K562 (cell line): ENCODE data around the gene ALDH3A2. TPM values are rescaled to one million over a fixed set of nuclear protein-coding genes. Genes with fewer than 3 reads are reported as not detected.

ENCODE experiments used
- ATAC-seq: fragments of 200-7000 bp; cut with Tn5 transposase; 3 replicates; pipeline ENCODE4 v1.9.1; 2020; ENCODE audit warnings: moderate library complexity
- BruUV-seq: library from RNA; stranded (reverse); fragments of 400-500 nt; replicated peaks from 2 replicates; lab custom pipeline; 2021; lab: Mats Ljungman, UMichigan
- CTCF ChIA-PET: fragments of 300-600 bp; formaldehyde crosslinking; extraction: SDS; loops from one replicate; lab custom pipeline; 2021; ENCODE audit warnings: low intra/inter-chr PET ratio; lab: Yijun Ruan, JAX
- POLR2A ChIA-PET: fragments of 300-600, 350-650 bp; sonication (Branson Sonifier 250); formaldehyde crosslinking; extraction: SDS; loops from one replicate; lab custom pipeline; 2021; ENCODE audit warnings: antibody characterized with exemption, inconsistent platforms; lab: Yijun Ruan, JAX
- DNase-seq, 4 experiments: peaks; one replicate each; pipeline versions ENCODE4 v3.0.0 to v3.0.0-alpha.2; 2011 to 2018; ENCODE audit warnings: low spot score in 3 of 4, mixed read lengths in 3 of 4; ENCODE audit errors: extremely low read depth in 1 of 4
- FAIRE-seq: peaks from 2 replicates; lab custom pipeline; 2011; peaks lifted over from hg19 to GRCh38; lab: Jason Lieb, UNC
- H2AFZ ChIP-seq: 2 replicates; pipeline ENCODE4 v1.6.0; 2011; ENCODE audit warnings: low read depth, low read length, control low read depth, inconsistent platforms
- H3K27ac ChIP-seq: fragments of 200-600 bp; 3 replicates; pipeline ENCODE4 v1.8.0; 2011; ENCODE audit warnings: low read depth, mild to moderate bottlenecking, control low read depth, inconsistent platforms, low read length, moderate library complexity, mixed read lengths; ENCODE audit errors: extremely low read depth
- H3K27me3 ChIP-seq, 2 experiments: fragments of 300-600 bp in 1 of 2; 2 replicates in 1 of 2; 3 replicates in 1 of 2; pipeline versions ENCODE4 v1.6.0 to v1.8.0; 2011; ENCODE audit warnings: inconsistent platforms in 2 of 2, low read length in 2 of 2, mild to moderate bottlenecking in 1 of 2, mixed read lengths in 1 of 2, moderate library complexity in 1 of 2; ENCODE audit not compliant: control insufficient read depth in 2 of 2, insufficient read depth in 2 of 2
- H3K36me3 ChIP-seq: fragments of 300-600 bp; 3 replicates; pipeline ENCODE4 v1.8.0; 2011; ENCODE audit warnings: mild to moderate bottlenecking, low read length, inconsistent platforms; ENCODE audit not compliant: control insufficient read depth, insufficient read depth
- H3K4me1 ChIP-seq, 2 experiments: fragments of 200-600 bp in 1 of 2; replicated peaks in 1 of 2; 2 replicates in 1 of 2; 3 replicates in 1 of 2; pipeline versions ENCODE4 v1.5.1 to v1.8.0; 2011; ENCODE audit warnings: inconsistent platforms in 2 of 2, low read length in 2 of 2, mild to moderate bottlenecking in 1 of 2, mixed read lengths in 1 of 2, moderate library complexity in 1 of 2; ENCODE audit not compliant: control insufficient read depth in 2 of 2, insufficient read depth in 2 of 2
- H3K4me2 ChIP-seq: 2 replicates; pipeline ENCODE4 v1.6.1; 2011; ENCODE audit warnings: low read length, control low read depth, inconsistent platforms, mixed read lengths; ENCODE audit not compliant: insufficient read depth
- H3K4me3 ChIP-seq: fragments of 200-600 bp; sonication (generic), shearing (Covaris generic); 2 replicates; pipeline ENCODE4 v1.5.1; 2016; ENCODE audit warnings: control low read depth, inconsistent platforms
- H3K79me2 ChIP-seq: fragments of 200-600 bp; 3 replicates; pipeline ENCODE4 v1.8.0; 2011; ENCODE audit warnings: low read length, inconsistent platforms; ENCODE audit not compliant: control insufficient read depth, insufficient read depth
- H3K9ac ChIP-seq, 2 experiments: 2 replicates each; pipeline versions ENCODE4 v1.6.0 to v1.6.1; 2011; ENCODE audit warnings: low read depth in 2 of 2, low read length in 2 of 2, control low read depth in 1 of 2, inconsistent platforms in 1 of 2, mild to moderate bottlenecking in 1 of 2, mixed read lengths in 1 of 2; ENCODE audit not compliant: insufficient read depth in 1 of 2
- H3K9me1 ChIP-seq: one replicate; pipeline ENCODE4 v1.6.0; 2011; ENCODE audit warnings: inconsistent platforms, mild to moderate bottlenecking, low read length, moderate library complexity; ENCODE audit not compliant: control insufficient read depth, insufficient read depth
- H3K9me3 ChIP-seq: replicated peaks from 2 replicates; pipeline ENCODE4 v1.5.1; 2011; ENCODE audit warnings: low read depth, low read length, inconsistent platforms; ENCODE audit not compliant: control insufficient read depth, insufficient read depth
- H4K20me1 ChIP-seq: replicated peaks from 2 replicates; pipeline ENCODE4 v1.6.1; 2011; ENCODE audit warnings: low read length, inconsistent platforms, mixed read lengths; ENCODE audit not compliant: control insufficient read depth, insufficient read depth
- GATA2 ChIP-seq: sonication (generic); formaldehyde crosslinking; IDR thresholded peaks from 2 replicates; pipeline ENCODE4 v1.4.0; 2020; ENCODE audit warnings: mild to moderate bottlenecking, missing genetic modification reagents
- GATAD2B ChIP-seq: fragments of 450-650 bp; IDR thresholded peaks from 2 replicates; pipeline ENCODE4 v1.6.1; 2017; ENCODE audit warnings: mild to moderate bottlenecking, borderline replicate concordance
- SMC3 ChIP-seq: conservative IDR thresholded peaks from 2 replicates; pipeline ENCODE4 v1.6.1; 2011; ENCODE audit warnings: low read depth, low read length, improper control_type of control experiment; ENCODE audit not compliant: insufficient read depth
- TAL1 ChIP-seq: fragments of 450-650 bp; IDR thresholded peaks from 2 replicates; pipeline ENCODE4 v1.6.1; 2016; ENCODE audit warnings: mild to moderate bottlenecking
- ZKSCAN8 ChIP-seq: fragments of 200-800 bp; sonication (Bioruptor generic); IDR thresholded peaks from 2 replicates; pipeline ENCODE4 v1.6.1; 2016; ENCODE audit warnings: missing genetic modification characterization, missing compliant biosample characterization
- ZNF76 ChIP-seq: fragments of 250-450 bp; sonication (Bioruptor Pico); IDR thresholded peaks from 2 replicates; pipeline ENCODE4 v1.4.0; 2020; ENCODE audit warnings: mild to moderate bottlenecking, moderate library complexity, borderline replicate concordance
- WGBS: fragments of 100-300 bp; shearing (Covaris generic); methylation state at CpG from one replicate; pipeline ENCODE4 v1.1.6; 2016; ENCODE audit warnings: low coverage, mixed read lengths; ENCODE audit not compliant: insufficient coverage; ENCODE audit errors: missing lambda C conversion rate; 5-methylcytosine and 5-hydroxymethylcytosine counted together
- in situ Hi-C: fragments of 300-500 bp; cut with MboI; formaldehyde crosslinking; loops from 4 replicates; pipeline ENCODE4 v1.15.0; 2018; ENCODE audit warnings: inconsistent platforms, mixed read lengths
- intact Hi-C: fragments of 100-400 bp; cut with micrococcal nuclease; formaldehyde crosslinking; loops from 2 replicates; pipeline ENCODE4 v1.14.2; 2022
- polyA plus RNA-seq, 8 experiments: library from polyadenylated mRNA; depleted of rRNA in 4 of 8; stranded (reverse) in 5 of 8; unstranded in 3 of 8; fragments of >200 nt; fragmentation: Nextera tagmentation in 2 of 8; fragmentation: Illumina TruSeq in 1 of 8; extraction: Ambion mirVana in 2 of 8; extraction: Trizol in 1 of 8; gene quantifications; 2 replicates each; pipeline versions ENCODE4 v1.2.1 to v1.2.3, GENCODE V29; 2011 to 2014; ENCODE audit warnings: inconsistent platforms in 1 of 8, missing spikeins in 1 of 8
- total RNA-seq, 7 experiments: library from RNA; depleted of rRNA in 6 of 7; stranded (reverse); fragments of >200 nt in 6 of 7; fragmentation: Illumina TruSeq in 2 of 7; extraction: Trizol in 2 of 7; gene quantifications; 2 replicates each; pipeline versions ENCODE4 v1.2.1 to v1.2.3, GENCODE V29; 2011 to 2021; ENCODE audit warnings: low replicate concordance in 1 of 7
- TF ChIP-seq, protein P1 (sequence below): fragments of 150-350 bp; IDR thresholded peaks from 2 replicates; pipeline ENCODE4 v1.6.1; 2014; ENCODE audit warnings: low read depth, mild to moderate bottlenecking, low read length, borderline replicate concordance
- TF ChIP-seq, protein P2 (sequence below): sonication (generic); formaldehyde crosslinking; IDR thresholded peaks from 2 replicates; pipeline ENCODE4 v1.8.0; 2022; ENCODE audit warnings: mild to moderate bottlenecking, missing genetic modification reagents

Gene ALDH3A2
- total and polyA plus RNA-seq, 9 of the 15 experiments (the other 6 are each of a cell fraction or from before 2014, with no cell fraction given), result 0.01 to 0.78 (median 0.12) TPM; not detected in 5

DNA sequence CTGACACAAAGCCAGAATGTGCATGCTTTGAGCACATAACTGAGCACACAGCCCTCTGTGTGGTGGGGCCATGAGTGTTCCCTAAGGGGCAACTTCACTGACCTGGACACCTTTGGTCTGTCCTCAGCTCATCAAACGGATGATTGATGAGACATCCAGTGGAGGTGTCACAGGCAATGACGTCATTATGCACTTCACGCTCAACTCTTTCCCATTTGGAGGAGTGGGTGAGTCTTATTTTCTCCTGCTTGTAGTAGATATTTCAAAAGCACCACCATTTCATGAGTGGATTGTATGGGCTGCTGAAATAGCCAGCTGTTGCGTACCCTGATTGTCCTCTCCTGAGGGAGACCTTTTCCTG is 16.2 kb downstream of the ALDH3A2 start:
- WGBS, result 3% methylated on average over 4 of the region's 4 CpGs
- no TSS peak for BruUV-seq
- Histone ChIP-seq H3K27ac (no peak overlapping the region), H3K4me1 (no peaks in the 10 kb centered on the region), H3K9me1 (no peaks in the 10 kb centered on the region), H2AFZ (no peak overlapping the region), H3K36me3 (no peaks in the 10 kb centered on the region), H3K9me3 (no peaks in the 10 kb centered on the region), H4K20me1 (no peaks in the 10 kb centered on the region), H3K4me3 (no peak overlapping the region), H3K4me2 (no peak overlapping the region), H3K79me2 (no peaks in the 10 kb centered on the region), H3K9ac (no peak overlapping the region), H3K27me3 (no peaks in the 10 kb centered on the region; a peak in 1 of 5 replicates)
- ATAC-seq, result no peak
- no peak for FAIRE-seq
- ChIA-PET POLR2A (no interaction called here), CTCF (no interaction called here)
- intact Hi-C loops, result no loop called here
- in situ Hi-C loops, result no loop called here
- DNase-seq, result no peak
- TF ChIP-seq, protein P1, sequence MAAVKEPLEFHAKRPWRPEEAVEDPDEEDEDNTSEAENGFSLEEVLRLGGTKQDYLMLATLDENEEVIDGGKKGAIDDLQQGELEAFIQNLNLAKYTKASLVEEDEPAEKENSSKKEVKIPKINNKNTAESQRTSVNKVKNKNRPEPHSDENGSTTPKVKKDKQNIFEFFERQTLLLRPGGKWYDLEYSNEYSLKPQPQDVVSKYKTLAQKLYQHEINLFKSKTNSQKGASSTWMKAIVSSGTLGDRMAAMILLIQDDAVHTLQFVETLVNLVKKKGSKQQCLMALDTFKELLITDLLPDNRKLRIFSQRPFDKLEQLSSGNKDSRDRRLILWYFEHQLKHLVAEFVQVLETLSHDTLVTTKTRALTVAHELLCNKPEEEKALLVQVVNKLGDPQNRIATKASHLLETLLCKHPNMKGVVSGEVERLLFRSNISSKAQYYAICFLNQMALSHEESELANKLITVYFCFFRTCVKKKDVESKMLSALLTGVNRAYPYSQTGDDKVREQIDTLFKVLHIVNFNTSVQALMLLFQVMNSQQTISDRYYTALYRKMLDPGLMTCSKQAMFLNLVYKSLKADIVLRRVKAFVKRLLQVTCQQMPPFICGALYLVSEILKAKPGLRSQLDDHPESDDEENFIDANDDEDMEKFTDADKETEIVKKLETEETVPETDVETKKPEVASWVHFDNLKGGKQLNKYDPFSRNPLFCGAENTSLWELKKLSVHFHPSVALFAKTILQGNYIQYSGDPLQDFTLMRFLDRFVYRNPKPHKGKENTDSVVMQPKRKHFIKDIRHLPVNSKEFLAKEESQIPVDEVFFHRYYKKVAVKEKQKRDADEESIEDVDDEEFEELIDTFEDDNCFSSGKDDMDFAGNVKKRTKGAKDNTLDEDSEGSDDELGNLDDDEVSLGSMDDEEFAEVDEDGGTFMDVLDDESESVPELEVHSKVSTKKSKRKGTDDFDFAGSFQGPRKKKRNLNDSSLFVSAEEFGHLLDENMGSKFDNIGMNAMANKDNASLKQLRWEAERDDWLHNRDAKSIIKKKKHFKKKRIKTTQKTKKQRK, result no peak
- TF ChIP-seq GATAD2B (no peak), ZKSCAN8 (CRISPR knock-in tag) (no peak), TAL1 (no peak), GATA2 (CRISPR knock-in tag) (no peak), ZNF76 (no peak), SMC3 (no peak)
- TF ChIP-seq, protein P2, sequence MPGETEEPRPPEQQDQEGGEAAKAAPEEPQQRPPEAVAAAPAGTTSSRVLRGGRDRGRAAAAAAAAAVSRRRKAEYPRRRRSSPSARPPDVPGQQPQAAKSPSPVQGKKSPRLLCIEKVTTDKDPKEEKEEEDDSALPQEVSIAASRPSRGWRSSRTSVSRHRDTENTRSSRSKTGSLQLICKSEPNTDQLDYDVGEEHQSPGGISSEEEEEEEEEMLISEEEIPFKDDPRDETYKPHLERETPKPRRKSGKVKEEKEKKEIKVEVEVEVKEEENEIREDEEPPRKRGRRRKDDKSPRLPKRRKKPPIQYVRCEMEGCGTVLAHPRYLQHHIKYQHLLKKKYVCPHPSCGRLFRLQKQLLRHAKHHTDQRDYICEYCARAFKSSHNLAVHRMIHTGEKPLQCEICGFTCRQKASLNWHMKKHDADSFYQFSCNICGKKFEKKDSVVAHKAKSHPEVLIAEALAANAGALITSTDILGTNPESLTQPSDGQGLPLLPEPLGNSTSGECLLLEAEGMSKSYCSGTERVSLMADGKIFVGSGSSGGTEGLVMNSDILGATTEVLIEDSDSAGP, result no peak
